ENCODE data around the gene CUX1.
A peak's percentile ranks its signal among the peaks of the same experiment; 100 is the strongest.
"Not testable (repeated sequence)": the region's sequence is repeated elsewhere in the genome, so short reads cannot be mapped to it uniquely, and the experiment has no call there.

Gene CUX1

GRCh38 chr7:101924171-101924570, 106.7 kb downstream of the CUX1 start:
- in situ Hi-C loops (cut with HindIII; ENCODE audit: low sequenced_read_pairs): no loop called here
- TF ChIP-seq, protein P1, sequence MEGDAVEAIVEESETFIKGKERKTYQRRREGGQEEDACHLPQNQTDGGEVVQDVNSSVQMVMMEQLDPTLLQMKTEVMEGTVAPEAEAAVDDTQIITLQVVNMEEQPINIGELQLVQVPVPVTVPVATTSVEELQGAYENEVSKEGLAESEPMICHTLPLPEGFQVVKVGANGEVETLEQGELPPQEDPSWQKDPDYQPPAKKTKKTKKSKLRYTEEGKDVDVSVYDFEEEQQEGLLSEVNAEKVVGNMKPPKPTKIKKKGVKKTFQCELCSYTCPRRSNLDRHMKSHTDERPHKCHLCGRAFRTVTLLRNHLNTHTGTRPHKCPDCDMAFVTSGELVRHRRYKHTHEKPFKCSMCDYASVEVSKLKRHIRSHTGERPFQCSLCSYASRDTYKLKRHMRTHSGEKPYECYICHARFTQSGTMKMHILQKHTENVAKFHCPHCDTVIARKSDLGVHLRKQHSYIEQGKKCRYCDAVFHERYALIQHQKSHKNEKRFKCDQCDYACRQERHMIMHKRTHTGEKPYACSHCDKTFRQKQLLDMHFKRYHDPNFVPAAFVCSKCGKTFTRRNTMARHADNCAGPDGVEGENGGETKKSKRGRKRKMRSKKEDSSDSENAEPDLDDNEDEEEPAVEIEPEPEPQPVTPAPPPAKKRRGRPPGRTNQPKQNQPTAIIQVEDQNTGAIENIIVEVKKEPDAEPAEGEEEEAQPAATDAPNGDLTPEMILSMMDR (IDR thresholded peaks at IDR 0.05; ENCODE audit: low read depth, low read length): no peak
- peak; percentile 74 for DNase-seq (ENCODE audit: low read depth, low spot score)
- H3K4me3 ChIP-seq (ENCODE audit: low read depth, low read length): no peak overlapping the region

- TF ChIP-seq, protein P1 (IDR thresholded peaks at IDR 0.05; ENCODE audit: low read depth, low read length): no peak
- in situ Hi-C loops (cut with HindIII; ENCODE audit: low sequenced_read_pairs): no loop called here
- no peak overlapping the region for H3K4me3 ChIP-seq (ENCODE audit: low read depth, low read length)
- DNase-seq (ENCODE audit: low read depth, low spot score): no peak
Observed at GRCh38 chr7:101926265-101926664, 108.8 kb downstream of the CUX1 start.

DNA sequence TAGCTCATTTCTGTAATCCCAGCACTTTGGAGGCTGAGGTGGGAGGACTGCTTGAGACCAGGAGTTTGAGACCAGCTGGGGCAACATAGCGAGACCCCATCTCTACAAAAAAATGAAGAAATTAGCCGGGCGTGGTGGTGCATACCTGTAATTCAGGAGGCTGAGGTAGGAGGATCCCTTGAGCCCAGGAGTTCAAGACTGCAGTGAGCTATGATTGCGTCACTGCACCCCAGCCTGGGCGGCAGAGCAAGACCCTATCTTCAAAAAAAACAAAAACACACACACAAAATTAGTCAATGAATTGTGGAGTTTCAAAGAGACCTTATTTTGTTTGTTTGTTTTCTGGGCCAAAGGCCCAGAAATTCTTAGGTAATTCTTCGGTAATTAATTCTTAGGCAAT, 110.0 kb downstream of the CUX1 start:
- TF ChIP-seq, protein P1 (IDR thresholded peaks at IDR 0.05; ENCODE audit: low read depth, low read length): no peak
- in situ Hi-C loops (cut with HindIII; ENCODE audit: low sequenced_read_pairs): no loop called here
- H3K4me3 ChIP-seq (ENCODE audit: low read depth, low read length): no peak overlapping the region
- DNase-seq (ENCODE audit: low read depth, low spot score): no peak

- in situ Hi-C loops (cut with HindIII; ENCODE audit: low sequenced_read_pairs): no loop called here
- TF ChIP-seq, protein P1 (IDR thresholded peaks at IDR 0.05; ENCODE audit: low read depth, low read length): no peak
- no peak overlapping the region for H3K4me3 ChIP-seq (ENCODE audit: low read depth, low read length)
- no peak for DNase-seq (ENCODE audit: low read depth, low spot score)
Observed at GRCh38 chr7:101927802-101928201, 110.4 kb downstream of the CUX1 start.

DNA sequence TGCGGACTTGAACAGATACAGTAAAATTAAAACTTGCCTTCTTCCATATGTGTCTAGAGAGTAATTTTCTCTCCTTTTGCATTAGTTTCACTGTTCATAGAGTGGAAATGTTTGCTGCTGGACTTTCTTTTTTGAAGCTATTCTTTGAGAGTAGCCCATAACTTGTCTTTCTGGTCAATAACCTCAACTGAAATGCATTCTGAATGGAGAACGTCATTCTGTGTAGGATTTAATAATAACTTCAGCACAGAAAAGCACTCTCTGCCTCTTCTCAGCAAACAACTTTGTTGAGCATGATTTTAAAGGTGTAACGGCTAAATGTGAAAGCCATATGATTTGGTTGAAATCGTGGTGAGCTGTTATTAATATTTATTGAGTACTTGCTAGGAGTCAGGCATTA, 111.8 kb downstream of the CUX1 start:
- no peak overlapping the region for H3K4me3 ChIP-seq (ENCODE audit: low read depth, low read length)
- in situ Hi-C loops (cut with HindIII; ENCODE audit: low sequenced_read_pairs): no loop called here
- TF ChIP-seq, protein P1 (IDR thresholded peaks at IDR 0.05; ENCODE audit: low read depth, low read length): no peak
- no peak for DNase-seq (ENCODE audit: low read depth, low spot score)

- H3K4me3 ChIP-seq (ENCODE audit: low read depth, low read length); DNase-seq (ENCODE audit: low read depth, low spot score); in situ Hi-C loops (cut with HindIII; ENCODE audit: low sequenced_read_pairs): not testable (repeated sequence)
Observed at GRCh38 chr7:101929911-101930310, 112.5 kb downstream of the CUX1 start.

DNA sequence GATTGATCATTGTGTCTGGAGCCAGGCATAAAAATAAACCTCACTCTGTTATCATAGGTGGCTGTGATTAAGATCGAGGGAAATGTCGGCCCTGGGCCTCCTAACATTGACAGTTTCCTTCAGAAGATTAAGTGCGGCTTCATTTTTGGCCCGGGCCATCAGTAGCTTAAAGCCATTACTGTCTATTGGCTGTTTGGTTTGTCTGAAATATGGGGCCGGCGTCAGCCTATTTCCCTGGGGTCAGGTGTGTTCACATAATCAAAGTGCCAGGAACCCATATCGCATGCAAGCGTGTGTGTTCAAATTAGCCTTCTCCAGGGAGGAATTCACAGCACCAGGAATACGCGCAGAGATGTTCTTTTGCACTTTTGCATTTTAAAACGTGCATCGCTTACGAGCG, 114.7 kb downstream of the CUX1 start:
- in situ Hi-C loops (cut with HindIII; ENCODE audit: low sequenced_read_pairs): no loop called here
- DNase-seq (ENCODE audit: low read depth, low spot score): no peak
- H3K4me3 ChIP-seq (ENCODE audit: low read depth, low read length): no peak overlapping the region
- TF ChIP-seq, protein P1 (IDR thresholded peaks at IDR 0.05; ENCODE audit: low read depth, low read length): no peak
